Ascending aorta (tissue), 2 donors: Measurements from ENCODE around the gene EEF1A2. TPM values are rescaled to one million over a fixed set of nuclear protein-coding genes. Genes with fewer than 3 reads are reported as not detected.

Experiments used
- DNase-seq, 2 donors: peaks; one replicate each; pipeline ENCODE4 v3.0.0-alpha.2; 2019; ENCODE audit warnings: low spot score in 2 of 2
- H3K27ac ChIP-seq, 2 donors: fragments of 200-600 bp; sonication (generic); one replicate each; pipeline ENCODE4 v1.5.1; 2016 to 2017; ENCODE audit warnings: mild to moderate bottlenecking in 1 of 2
- H3K27me3 ChIP-seq: fragments of 200-600 bp; sonication (generic); one replicate; pipeline ENCODE4 v1.5.1; 2017
- H3K36me3 ChIP-seq, 2 donors: fragments of 200-600 bp; sonication (generic); one replicate each; pipeline ENCODE4 v1.5.1; 2016
- H3K4me1 ChIP-seq, 2 donors: fragments of 200-600 bp; sonication (generic); one replicate each; pipeline ENCODE4 v1.5.1; 2016 to 2017; ENCODE audit warnings: mild to moderate bottlenecking in 1 of 2
- H3K4me3 ChIP-seq, 2 donors: fragments of 200-600 bp; sonication (generic); one replicate each; pipeline ENCODE4 v1.5.1; 2016 to 2017; ENCODE audit warnings: mild to moderate bottlenecking in 1 of 2
- H3K9me3 ChIP-seq, 2 donors: fragments of 200-600 bp; sonication (generic); one replicate each; pipeline ENCODE4 v1.5.1; 2016
- intact Hi-C: fragments of 100-400 bp; cut with DNase I; formaldehyde crosslinking; loops from one replicate; pipeline ENCODE4 v1.15.1; 2023
- total RNA-seq: library from RNA; depleted of rRNA; stranded (reverse); fragments of >200 nt; gene quantifications from one replicate; pipeline ENCODE4 v1.1.0, GENCODE V29; 2016
- TF ChIP-seq, protein P1 (sequence below), 3 experiments: fragments of 200-600 bp in 2 of 3; fragments of 450-650 bp in 1 of 3; sonication (generic) in 2 of 3; IDR thresholded peaks; one replicate each; pipeline ENCODE4 v1.5.1; 2016 to 2019; ENCODE audit warnings: antibody characterized with exemption in 3 of 3, mild to moderate bottlenecking in 1 of 3, moderate library complexity in 1 of 3

Gene EEF1A2
- total RNA-seq, 1 donor from 2014 or later: 1.1 TPM

DNA sequence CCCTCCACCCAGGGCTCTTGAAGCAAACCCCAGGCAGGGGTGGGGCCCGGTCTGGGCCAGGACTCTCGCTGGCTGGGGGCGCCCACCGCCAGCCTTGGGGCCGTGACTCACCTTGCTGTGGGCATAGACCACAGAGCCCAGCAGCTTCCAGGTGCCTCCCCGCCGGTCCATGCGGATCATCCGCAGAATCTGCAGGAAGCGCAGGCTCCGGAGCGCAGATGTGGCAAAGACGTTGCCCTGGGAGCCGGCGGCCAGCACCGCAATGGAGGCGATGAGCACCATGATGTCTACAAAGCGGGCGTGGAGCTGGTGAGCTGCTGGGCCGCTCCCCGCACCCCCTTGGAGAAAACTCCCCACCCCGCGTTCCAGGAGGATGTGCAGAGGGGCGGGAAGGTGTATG lies 54.3 kb downstream of the EEF1A2 start:
- H3K27ac ChIP-seq: no peak overlapping the region
- H3K36me3 ChIP-seq: no peaks in the 10 kb centered on the region
- no peak overlapping the region for H3K4me3 ChIP-seq
- no peaks in the 10 kb centered on the region for H3K27me3 ChIP-seq
- no peaks in the 10 kb centered on the region for H3K9me3 ChIP-seq
- intact Hi-C loops: no loop called here
- TF ChIP-seq, protein P1, sequence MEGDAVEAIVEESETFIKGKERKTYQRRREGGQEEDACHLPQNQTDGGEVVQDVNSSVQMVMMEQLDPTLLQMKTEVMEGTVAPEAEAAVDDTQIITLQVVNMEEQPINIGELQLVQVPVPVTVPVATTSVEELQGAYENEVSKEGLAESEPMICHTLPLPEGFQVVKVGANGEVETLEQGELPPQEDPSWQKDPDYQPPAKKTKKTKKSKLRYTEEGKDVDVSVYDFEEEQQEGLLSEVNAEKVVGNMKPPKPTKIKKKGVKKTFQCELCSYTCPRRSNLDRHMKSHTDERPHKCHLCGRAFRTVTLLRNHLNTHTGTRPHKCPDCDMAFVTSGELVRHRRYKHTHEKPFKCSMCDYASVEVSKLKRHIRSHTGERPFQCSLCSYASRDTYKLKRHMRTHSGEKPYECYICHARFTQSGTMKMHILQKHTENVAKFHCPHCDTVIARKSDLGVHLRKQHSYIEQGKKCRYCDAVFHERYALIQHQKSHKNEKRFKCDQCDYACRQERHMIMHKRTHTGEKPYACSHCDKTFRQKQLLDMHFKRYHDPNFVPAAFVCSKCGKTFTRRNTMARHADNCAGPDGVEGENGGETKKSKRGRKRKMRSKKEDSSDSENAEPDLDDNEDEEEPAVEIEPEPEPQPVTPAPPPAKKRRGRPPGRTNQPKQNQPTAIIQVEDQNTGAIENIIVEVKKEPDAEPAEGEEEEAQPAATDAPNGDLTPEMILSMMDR (IDR thresholded peaks at IDR 0.05): no peak
- no peaks in the 10 kb centered on the region for H3K4me1 ChIP-seq
- no peak for DNase-seq

DNA sequence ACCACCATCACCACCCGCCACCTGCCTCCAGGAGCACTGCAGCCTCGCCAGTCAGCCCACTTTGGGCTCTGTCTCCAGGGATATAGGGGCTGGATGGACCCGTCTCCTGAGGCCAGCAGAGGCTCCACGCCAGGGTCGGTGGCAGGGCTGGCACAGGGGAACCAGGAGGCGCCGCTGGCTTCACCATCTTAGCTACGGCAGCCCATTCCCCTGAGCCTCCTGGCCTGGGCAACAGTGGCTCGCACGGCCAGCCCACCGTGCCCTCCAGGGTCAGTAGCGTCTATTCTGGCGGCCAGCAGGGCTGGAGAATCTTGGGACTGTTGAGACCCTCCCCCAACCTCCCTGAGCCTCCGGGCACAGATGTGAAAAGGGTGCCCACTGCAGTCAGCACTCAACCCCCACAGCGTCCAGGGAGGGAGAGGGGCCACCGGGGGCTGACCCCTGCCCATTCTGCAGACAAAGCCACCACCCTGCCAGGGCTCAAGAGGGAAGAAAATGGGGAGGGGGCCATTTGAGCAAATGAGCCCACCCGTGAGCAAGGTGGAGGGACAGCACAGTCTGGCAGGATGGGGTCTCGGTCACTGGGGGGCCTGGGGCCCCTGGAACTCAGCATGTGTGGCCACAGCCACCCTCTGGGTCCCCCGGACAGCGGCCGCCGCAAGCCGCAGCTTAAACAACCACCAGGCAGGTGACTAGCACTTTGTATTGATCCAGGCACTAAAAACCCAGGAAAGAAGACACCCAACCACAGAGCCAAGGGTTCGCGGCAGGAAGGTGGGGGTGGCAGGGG lies 55.1 kb downstream of the EEF1A2 start:
- H3K9me3 ChIP-seq: no peaks in the 10 kb centered on the region
- H3K36me3 ChIP-seq: no peaks in the 10 kb centered on the region
- H3K27ac ChIP-seq: no peak overlapping the region
- H3K27me3 ChIP-seq: no peaks in the 10 kb centered on the region
- TF ChIP-seq, protein P1 (IDR thresholded peaks at IDR 0.05): no peak
- no peak for DNase-seq
- intact Hi-C loops: no loop called here
- H3K4me3 ChIP-seq: no peak overlapping the region
- no peaks in the 10 kb centered on the region for H3K4me1 ChIP-seq

GRCh38 chr20:63442100-63442493 lies 56.8 kb downstream of the EEF1A2 start:
- H3K9me3 ChIP-seq: no peaks in the 10 kb centered on the region
- no peaks in the 10 kb centered on the region for H3K36me3 ChIP-seq
- H3K4me1 ChIP-seq: no peaks in the 10 kb centered on the region
- H3K27ac ChIP-seq: no peak overlapping the region
- no peaks in the 10 kb centered on the region for H3K27me3 ChIP-seq
- no peak overlapping the region for H3K4me3 ChIP-seq
- DNase-seq: no peak
- TF ChIP-seq, protein P1 (IDR thresholded peaks at IDR 0.05): no peak
- intact Hi-C loops: no loop called here

DNA sequence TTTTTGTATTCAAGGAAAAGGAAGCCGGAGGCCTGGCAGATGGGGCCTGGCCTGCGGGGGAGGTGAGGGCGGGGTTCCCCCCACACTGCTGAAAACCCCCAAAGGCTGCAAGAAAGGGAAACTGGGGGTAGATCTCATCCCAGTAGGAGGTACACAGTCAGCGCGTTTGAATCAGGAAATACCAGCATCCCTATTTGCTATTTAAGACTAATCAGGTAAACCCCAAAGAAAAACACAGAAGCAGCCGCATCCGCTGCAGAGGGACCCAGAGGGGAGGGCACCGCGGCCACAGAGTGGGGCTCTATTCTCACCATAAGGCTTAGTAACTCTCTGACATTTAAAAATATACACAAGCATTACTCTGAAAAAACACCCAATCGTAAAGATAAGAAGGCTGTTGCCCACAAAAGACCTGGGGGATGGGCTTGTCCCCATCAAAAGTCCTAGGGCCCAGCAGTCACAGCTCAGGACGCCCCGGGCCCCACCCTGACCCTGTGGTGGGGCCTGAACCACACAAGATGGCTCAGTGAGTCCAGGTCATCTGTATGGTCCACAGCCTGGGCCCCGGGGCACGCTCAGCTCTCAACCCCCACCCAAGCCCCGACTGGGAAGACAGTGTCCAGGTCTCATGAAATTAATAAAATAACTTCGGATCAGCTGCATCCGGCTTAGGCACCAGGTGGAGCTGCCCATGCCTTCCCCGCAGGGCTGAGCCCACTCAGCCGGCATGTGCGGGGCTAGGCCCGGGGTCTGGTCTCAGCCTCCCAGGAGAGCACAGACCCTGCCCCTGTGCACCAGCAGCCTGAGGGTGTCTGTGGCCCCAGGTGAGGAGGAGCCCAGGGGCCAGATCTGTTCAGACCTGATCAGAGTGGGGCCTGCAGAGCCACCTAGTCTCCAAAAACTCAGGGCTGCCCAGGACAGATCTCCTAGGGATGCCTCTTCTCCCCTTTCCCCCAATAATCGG lies 57.5 kb downstream of the EEF1A2 start:
- no peaks in the 10 kb centered on the region for H3K27me3 ChIP-seq

DNA sequence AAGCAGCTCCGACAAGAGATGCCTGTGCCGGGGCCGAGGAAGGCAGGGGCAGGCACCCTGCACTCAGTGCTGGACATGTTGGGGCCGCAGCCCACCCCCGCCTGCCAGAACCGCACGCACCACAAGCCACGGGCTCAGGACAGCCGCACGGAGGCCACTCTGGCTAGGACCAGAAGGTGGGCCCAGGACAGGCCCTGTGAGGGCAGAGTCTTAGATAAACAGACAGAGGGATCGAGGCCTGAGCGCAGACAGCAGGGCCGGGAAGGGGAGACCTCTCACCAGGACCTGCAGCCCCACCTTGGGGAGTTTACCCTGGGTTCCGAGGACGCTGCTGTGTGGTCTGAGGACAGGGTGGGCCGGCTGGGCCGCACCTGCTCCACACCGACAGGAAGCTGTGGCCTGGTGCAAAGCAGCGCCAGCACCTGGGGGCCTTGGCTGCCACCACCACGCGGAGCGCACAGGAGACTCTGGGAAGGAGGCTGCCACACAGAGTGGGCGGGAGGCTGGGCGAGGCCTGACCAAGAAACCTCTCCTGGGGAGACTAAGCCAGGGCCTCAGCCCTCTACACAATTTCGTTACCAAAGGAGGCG lies 58.4 kb downstream of the EEF1A2 start:
- no peak for DNase-seq
- intact Hi-C loops: no loop called here
- no peak overlapping the region for H3K4me3 ChIP-seq
- no peaks in the 10 kb centered on the region for H3K27me3 ChIP-seq
- TF ChIP-seq, protein P1 (IDR thresholded peaks at IDR 0.05): no peak
- H3K27ac ChIP-seq: no peak overlapping the region
- H3K9me3 ChIP-seq: no peaks in the 10 kb centered on the region
- H3K4me1 ChIP-seq: no peaks in the 10 kb centered on the region
- H3K36me3 ChIP-seq: no peaks in the 10 kb centered on the region

More for the DNA sequence above, 57.5 kb downstream of the EEF1A2 start:
- Histone ChIP-seq H3K27ac (no peak overlapping the region), H3K4me3 (no peak overlapping the region), H3K36me3 (no peaks in the 10 kb centered on the region), H3K4me1 (no peaks in the 10 kb centered on the region), H3K9me3 (no peaks in the 10 kb centered on the region)
- TF ChIP-seq, protein P1 (IDR thresholded peaks at IDR 0.05): no peak
- DNase-seq: no peak
- intact Hi-C loops: no loop called here
